H9 (cell line): ENCODE measurements around the gene GCAT. TPM values are rescaled to one million over a fixed set of nuclear protein-coding genes. Genes with fewer than 3 reads are reported as not detected.

Source experiments
- DNase-seq: peaks from one replicate; pipeline ENCODE4 v3.0.0-alpha.2; 2017
- H2AFZ ChIP-seq: one replicate; pipeline ENCODE4 v1.6.1; 2013; ENCODE audit warnings: mild to moderate bottlenecking, low read length, control low read depth, moderate library complexity
- H2AK5ac ChIP-seq: 2 replicates; pipeline ENCODE4 v1.6.1; 2013; ENCODE audit warnings: low read length, control low read depth, mixed read lengths; ENCODE audit not compliant: insufficient read length
- H2BK120ac ChIP-seq: one replicate; pipeline ENCODE4 v1.6.1; 2013; ENCODE audit warnings: low read depth, mild to moderate bottlenecking, low read length, control low read depth, inconsistent platforms; ENCODE audit not compliant: poor library complexity, severe bottlenecking
- H2BK12ac ChIP-seq: 2 replicates; pipeline ENCODE4 v1.6.1; 2013; ENCODE audit warnings: low read length, control low read depth, mixed read lengths, low read depth; ENCODE audit not compliant: insufficient read length
- H2BK15ac ChIP-seq: 2 replicates; pipeline ENCODE4 v1.6.1; 2013; ENCODE audit warnings: low read depth, low read length, control low read depth
- H2BK20ac ChIP-seq: one replicate; pipeline ENCODE4 v1.6.1; 2013; ENCODE audit warnings: low read depth, mild to moderate bottlenecking, low read length, control low read depth, inconsistent platforms; ENCODE audit not compliant: poor library complexity, severe bottlenecking
- H2BK5ac ChIP-seq: 2 replicates; pipeline ENCODE4 v1.6.1; 2013; ENCODE audit warnings: low read length, control low read depth, mixed read lengths; ENCODE audit not compliant: insufficient read length
- H3K14ac ChIP-seq: 2 replicates; pipeline ENCODE4 v1.6.1; 2013; ENCODE audit warnings: low read length, control low read depth; ENCODE audit not compliant: insufficient read depth
- H3K18ac ChIP-seq: 2 replicates; pipeline ENCODE4 v1.6.1; 2013; ENCODE audit warnings: low read depth, mild to moderate bottlenecking, mixed read lengths, low read length, control low read depth; ENCODE audit not compliant: insufficient read length
- H3K23ac ChIP-seq: 2 replicates; pipeline ENCODE4 v1.6.1; 2013; ENCODE audit warnings: low read length, control low read depth, mixed read lengths, low read depth; ENCODE audit not compliant: insufficient read length
- H3K23me2 ChIP-seq: 2 replicates; pipeline ENCODE4 v1.6.1; 2013; ENCODE audit warnings: low read depth, mild to moderate bottlenecking, mixed read lengths, low read length, control low read depth; ENCODE audit not compliant: insufficient read length, poor library complexity, severe bottlenecking
- H3K27ac ChIP-seq: 2 replicates; pipeline ENCODE4 v1.5.1; 2013; ENCODE audit warnings: low read length, control low read depth, mixed read lengths, low read depth; ENCODE audit not compliant: insufficient read length
- H3K27me3 ChIP-seq: 2 replicates; pipeline ENCODE4 v1.6.1; 2013; ENCODE audit warnings: low read length, control low read depth, inconsistent platforms; ENCODE audit not compliant: insufficient read depth
- H3K4ac ChIP-seq: 2 replicates; pipeline ENCODE4 v1.6.1; 2013; ENCODE audit warnings: low read depth, mild to moderate bottlenecking, control low read depth, inconsistent platforms, low read length, moderate library complexity
- H3K4me1 ChIP-seq: 2 replicates; pipeline ENCODE4 v1.6.1; 2013; ENCODE audit warnings: low read length, control low read depth, inconsistent platforms; ENCODE audit not compliant: insufficient read depth
- H3K4me2 ChIP-seq: 2 replicates; pipeline ENCODE4 v1.6.1; 2013; ENCODE audit warnings: low read length, control low read depth, mixed read lengths; ENCODE audit not compliant: insufficient read length, insufficient read depth
- H3K56ac ChIP-seq: 2 replicates; pipeline ENCODE4 v1.6.1; 2013; ENCODE audit warnings: low read depth, mild to moderate bottlenecking, mixed read lengths, low read length, control low read depth; ENCODE audit not compliant: insufficient read length
- H3K79me1 ChIP-seq: 2 replicates; pipeline ENCODE4 v1.6.1; 2013; ENCODE audit warnings: low read depth, mild to moderate bottlenecking, moderate library complexity, low read length, control low read depth, inconsistent platforms; ENCODE audit not compliant: insufficient read depth, poor library complexity, severe bottlenecking
- H3K79me2 ChIP-seq: 2 replicates; pipeline ENCODE4 v1.6.1; 2013; ENCODE audit warnings: low read length, control low read depth, inconsistent platforms; ENCODE audit not compliant: insufficient read depth
- H3K9ac ChIP-seq: 2 replicates; pipeline ENCODE4 v1.6.1; 2013; ENCODE audit warnings: low read length, control low read depth, mixed read lengths; ENCODE audit not compliant: insufficient read length; ENCODE audit errors: extremely low read depth
- H3K9me3 ChIP-seq: one replicate; pipeline ENCODE4 v1.6.1; 2013; ENCODE audit warnings: low read depth, low read length, inconsistent platforms; ENCODE audit not compliant: control insufficient read depth
- H3T11ph ChIP-seq: one replicate; pipeline ENCODE4 v1.6.1; 2013; ENCODE audit warnings: mild to moderate bottlenecking, low read length, control low read depth, inconsistent platforms
- H4K20me1 ChIP-seq: one replicate; pipeline ENCODE4 v1.6.1; 2013; ENCODE audit not compliant: control insufficient read depth, insufficient read length, insufficient read depth
- H4K5ac ChIP-seq: 2 replicates; pipeline ENCODE4 v1.6.1; 2013; ENCODE audit warnings: low read depth, mild to moderate bottlenecking, mixed read lengths, low read length, control low read depth; ENCODE audit not compliant: insufficient read length
- H4K8ac ChIP-seq: replicated peaks from 2 replicates; pipeline ENCODE4 v1.6.1; 2013; ENCODE audit warnings: low read length, control low read depth, mixed read lengths, low read depth; ENCODE audit not compliant: insufficient read length
- H4K91ac ChIP-seq: 2 replicates; pipeline ENCODE4 v1.6.1; 2013; ENCODE audit warnings: low read depth, mild to moderate bottlenecking, moderate library complexity, mixed read lengths, low read length, control low read depth; ENCODE audit not compliant: insufficient read length
- H3K27ac Mint-ChIP-seq, 3 experiments: 2 replicates in 2 of 3; 3 replicates in 1 of 3; pipeline ENCODE4 v1.8.0; 2020 to 2021; ENCODE audit warnings: mixed read lengths in 3 of 3, mild to moderate bottlenecking in 1 of 3, moderate library complexity in 1 of 3
- H3K27me3 Mint-ChIP-seq: 2 replicates; pipeline ENCODE4 v1.8.0; 2021; ENCODE audit warnings: low read depth, mild to moderate bottlenecking, moderate library complexity, mixed read lengths
- H3K36me3 Mint-ChIP-seq, 3 experiments: 2 replicates in 2 of 3; 3 replicates in 1 of 3; pipeline ENCODE4 v1.8.0; 2020 to 2021; ENCODE audit warnings: low read depth in 3 of 3, mixed read lengths in 3 of 3; ENCODE audit not compliant: insufficient read depth in 1 of 3
- H3K4me1 Mint-ChIP-seq, 2 experiments: 2 replicates each; pipeline ENCODE4 v1.8.0; 2020; ENCODE audit warnings: mixed read lengths in 2 of 2
- H3K4me3 Mint-ChIP-seq, 2 experiments: 2 replicates in 1 of 2; 3 replicates in 1 of 2; pipeline ENCODE4 v1.8.0; 2020 to 2021; ENCODE audit warnings: mild to moderate bottlenecking in 2 of 2, mixed read lengths in 2 of 2, moderate library complexity in 1 of 2
- H3K9me3 Mint-ChIP-seq, 2 experiments: 2 replicates in 1 of 2; 3 replicates in 1 of 2; pipeline ENCODE4 v1.8.0; 2020; ENCODE audit warnings: mild to moderate bottlenecking in 2 of 2, mixed read lengths in 2 of 2, moderate library complexity in 1 of 2
- WGBS: extraction: QIAGEN DNeasy Blood & Tissue Kit; methylation state at CpG from one replicate; pipeline ENCODE4 v1.1.7; 2013; ENCODE audit warnings: missing lambda C conversion rate, low lambda C conversion rate, mixed read lengths; ENCODE audit not compliant: insufficient read length; ENCODE audit errors: extremely low coverage; 5-methylcytosine and 5-hydroxymethylcytosine counted together
- total RNA-seq: library from RNA; stranded (reverse); gene quantifications from 2 replicates; pipeline ENCODE4 v1.2.1, GENCODE V29; 2021
- TF ChIP-seq, protein P1 (sequence below): fragments of 200-600 bp; sonication (generic); conservative IDR thresholded peaks from 3 replicates; pipeline ENCODE4 v1.8.0; 2021; ENCODE audit warnings: antibody characterized with exemption, mild to moderate bottlenecking

GCAT gene
- total RNA-seq, 1 experiment from 2014 or later = 26.9 TPM

GRCh38 chr22:37790234-37790633 lies 17.5 kb upstream of the GCAT start:
- Histone ChIP-seq H3K23me2 (no peaks in the 10 kb centered on the region), H2BK15ac (no peak overlapping the region), H3K79me2 (no peaks in the 10 kb centered on the region), H3K56ac (no peak overlapping the region), H2BK20ac (no peak overlapping the region), H3T11ph (no peak overlapping the region), H2BK5ac (no peak overlapping the region), H3K4me2 (no peak overlapping the region), H4K8ac (no peak overlapping the region), H3K18ac (no peak overlapping the region), H3K27ac (no peak overlapping the region), H3K27me3 (no peaks in the 10 kb centered on the region), H3K9me3 (no peaks in the 10 kb centered on the region), H3K4me1 (no peaks in the 10 kb centered on the region), H3K23ac (no peak overlapping the region), H2AFZ (no peak overlapping the region), H3K14ac (no peak overlapping the region; the same call in 1 of the 2 replicates), H2BK12ac (no peak overlapping the region), H3K4ac (no peak overlapping the region), H4K91ac (no peak overlapping the region), H3K79me1 (no peaks in the 10 kb centered on the region), H4K20me1 (no peaks in the 10 kb centered on the region), H2AK5ac (no peak overlapping the region), H3K9ac (no peak overlapping the region), H2BK120ac (no peak overlapping the region), H4K5ac (no peak overlapping the region)
- TF ChIP-seq, protein P1, sequence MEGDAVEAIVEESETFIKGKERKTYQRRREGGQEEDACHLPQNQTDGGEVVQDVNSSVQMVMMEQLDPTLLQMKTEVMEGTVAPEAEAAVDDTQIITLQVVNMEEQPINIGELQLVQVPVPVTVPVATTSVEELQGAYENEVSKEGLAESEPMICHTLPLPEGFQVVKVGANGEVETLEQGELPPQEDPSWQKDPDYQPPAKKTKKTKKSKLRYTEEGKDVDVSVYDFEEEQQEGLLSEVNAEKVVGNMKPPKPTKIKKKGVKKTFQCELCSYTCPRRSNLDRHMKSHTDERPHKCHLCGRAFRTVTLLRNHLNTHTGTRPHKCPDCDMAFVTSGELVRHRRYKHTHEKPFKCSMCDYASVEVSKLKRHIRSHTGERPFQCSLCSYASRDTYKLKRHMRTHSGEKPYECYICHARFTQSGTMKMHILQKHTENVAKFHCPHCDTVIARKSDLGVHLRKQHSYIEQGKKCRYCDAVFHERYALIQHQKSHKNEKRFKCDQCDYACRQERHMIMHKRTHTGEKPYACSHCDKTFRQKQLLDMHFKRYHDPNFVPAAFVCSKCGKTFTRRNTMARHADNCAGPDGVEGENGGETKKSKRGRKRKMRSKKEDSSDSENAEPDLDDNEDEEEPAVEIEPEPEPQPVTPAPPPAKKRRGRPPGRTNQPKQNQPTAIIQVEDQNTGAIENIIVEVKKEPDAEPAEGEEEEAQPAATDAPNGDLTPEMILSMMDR = no peak
- H3K27me3 Mint-ChIP-seq = peaks cover 47% of the 10 kb centered on the region
- no peak overlapping the region for H3K4me3 Mint-ChIP-seq
- WGBS = no CpG with 5 or more reads among the region's 2 CpGs
- peaks cover 8 to 13% of the 10 kb centered on the region in 2 experiments; a peak in 4 of 5 replicates for H3K9me3 Mint-ChIP-seq
- no peak overlapping the region for H3K27ac Mint-ChIP-seq
- H3K36me3 Mint-ChIP-seq = no peaks in the 10 kb centered on the region
- DNase-seq = no peak
- 0 out of 4 replicates have a peak, but pooled peaks cover 0 to 3% of the 10 kb centered on the region in 2 experiments for H3K4me1 Mint-ChIP-seq
